Measurements from ENCODE around the gene ERN1.

The ERN1 gene

DNA sequence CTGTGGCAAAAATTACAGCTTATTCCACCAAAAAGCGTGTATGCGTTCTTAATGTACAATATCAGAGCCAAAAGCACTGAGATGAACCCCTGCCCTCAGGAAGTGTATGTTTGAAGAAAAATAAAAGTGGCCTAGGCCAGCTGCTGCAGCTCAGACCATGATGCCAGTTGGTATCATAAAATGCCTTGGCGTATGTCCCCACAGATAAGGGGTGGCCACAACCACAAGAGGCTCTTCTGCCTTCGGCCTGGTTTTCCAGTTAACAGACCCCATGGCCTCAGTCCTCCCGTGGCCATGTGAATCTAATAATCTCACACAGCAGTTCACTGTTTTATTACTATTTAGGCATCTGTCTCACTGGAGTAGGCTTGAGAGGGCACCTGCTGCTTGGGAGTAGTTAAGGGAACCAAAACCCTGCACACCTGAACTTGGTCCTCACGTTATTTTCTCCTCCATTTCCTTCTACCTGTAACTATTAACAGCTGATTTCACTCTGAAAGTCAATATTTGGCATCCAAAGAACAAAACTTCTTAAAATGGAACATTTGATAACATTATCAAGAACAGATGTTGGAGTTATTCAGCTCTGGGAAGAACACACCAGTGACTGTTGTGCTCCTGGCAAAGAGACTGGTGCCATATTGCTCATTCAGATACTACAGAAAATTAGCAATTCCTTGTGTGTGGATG, 34.8 kb upstream of the ERN1 start:
- TF ChIP-seq, protein P1, sequence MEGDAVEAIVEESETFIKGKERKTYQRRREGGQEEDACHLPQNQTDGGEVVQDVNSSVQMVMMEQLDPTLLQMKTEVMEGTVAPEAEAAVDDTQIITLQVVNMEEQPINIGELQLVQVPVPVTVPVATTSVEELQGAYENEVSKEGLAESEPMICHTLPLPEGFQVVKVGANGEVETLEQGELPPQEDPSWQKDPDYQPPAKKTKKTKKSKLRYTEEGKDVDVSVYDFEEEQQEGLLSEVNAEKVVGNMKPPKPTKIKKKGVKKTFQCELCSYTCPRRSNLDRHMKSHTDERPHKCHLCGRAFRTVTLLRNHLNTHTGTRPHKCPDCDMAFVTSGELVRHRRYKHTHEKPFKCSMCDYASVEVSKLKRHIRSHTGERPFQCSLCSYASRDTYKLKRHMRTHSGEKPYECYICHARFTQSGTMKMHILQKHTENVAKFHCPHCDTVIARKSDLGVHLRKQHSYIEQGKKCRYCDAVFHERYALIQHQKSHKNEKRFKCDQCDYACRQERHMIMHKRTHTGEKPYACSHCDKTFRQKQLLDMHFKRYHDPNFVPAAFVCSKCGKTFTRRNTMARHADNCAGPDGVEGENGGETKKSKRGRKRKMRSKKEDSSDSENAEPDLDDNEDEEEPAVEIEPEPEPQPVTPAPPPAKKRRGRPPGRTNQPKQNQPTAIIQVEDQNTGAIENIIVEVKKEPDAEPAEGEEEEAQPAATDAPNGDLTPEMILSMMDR (IDR thresholded peaks at IDR 0.05; ENCODE audit: low read depth, low read length, missing control alignments), result no peak
- DNase-seq (ENCODE audit: low read depth), result no peak

DNA sequence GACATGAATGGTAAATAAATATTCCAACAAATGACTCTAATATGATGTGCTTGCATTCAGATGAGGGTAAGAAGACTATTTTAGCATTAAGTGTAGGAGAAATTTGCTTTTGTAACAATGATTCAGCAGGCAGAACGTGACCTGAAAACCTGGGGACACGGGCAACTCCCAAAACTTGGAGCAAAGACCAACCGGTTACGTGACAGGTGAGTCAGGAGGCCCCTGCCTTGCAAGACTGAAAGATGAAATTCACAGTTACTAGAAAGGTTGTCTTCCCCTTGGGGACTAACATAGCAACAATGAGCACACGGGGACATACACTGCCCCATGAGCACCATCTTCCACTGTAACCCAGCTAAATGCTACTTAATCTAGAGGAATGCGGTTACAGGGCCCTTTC, 33.5 kb upstream of the ERN1 start:
- no peak overlapping the region for H3K4me3 ChIP-seq (ENCODE audit: low read depth, low read length)
- DNase-seq (ENCODE audit: low read depth), result no peak
- TF ChIP-seq, protein P1 (IDR thresholded peaks at IDR 0.05; ENCODE audit: low read depth, low read length, missing control alignments), result no peak

More for the DNA sequence above, 34.8 kb upstream of the ERN1 start:
- no peak overlapping the region for H3K4me3 ChIP-seq (ENCODE audit: low read depth, low read length)

DNA sequence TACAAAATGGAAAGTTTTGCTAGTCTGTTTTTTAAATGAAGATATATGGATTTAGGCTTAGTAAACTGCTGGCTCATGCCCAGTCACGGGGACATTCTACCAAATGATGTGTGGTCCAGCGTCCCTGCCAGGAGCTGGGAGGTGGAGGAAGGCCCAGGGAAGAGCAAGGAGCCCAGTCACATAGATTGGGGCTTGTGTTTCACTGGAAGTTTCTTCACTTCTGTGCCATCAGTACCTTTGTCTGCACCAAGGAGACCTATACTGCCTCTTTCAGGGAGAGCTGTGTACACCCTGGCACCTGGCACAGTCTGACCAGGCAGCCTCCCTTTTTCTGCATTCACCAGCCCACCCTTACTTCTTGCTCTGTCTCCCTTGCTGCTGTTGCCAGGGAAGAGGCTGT, 32.6 kb upstream of the ERN1 start:
- DNase-seq (ENCODE audit: low read depth), result no peak
- TF ChIP-seq, protein P1 (IDR thresholded peaks at IDR 0.05; ENCODE audit: low read depth, low read length, missing control alignments), result no peak
- no peak overlapping the region for H3K4me3 ChIP-seq (ENCODE audit: low read depth, low read length)

DNA sequence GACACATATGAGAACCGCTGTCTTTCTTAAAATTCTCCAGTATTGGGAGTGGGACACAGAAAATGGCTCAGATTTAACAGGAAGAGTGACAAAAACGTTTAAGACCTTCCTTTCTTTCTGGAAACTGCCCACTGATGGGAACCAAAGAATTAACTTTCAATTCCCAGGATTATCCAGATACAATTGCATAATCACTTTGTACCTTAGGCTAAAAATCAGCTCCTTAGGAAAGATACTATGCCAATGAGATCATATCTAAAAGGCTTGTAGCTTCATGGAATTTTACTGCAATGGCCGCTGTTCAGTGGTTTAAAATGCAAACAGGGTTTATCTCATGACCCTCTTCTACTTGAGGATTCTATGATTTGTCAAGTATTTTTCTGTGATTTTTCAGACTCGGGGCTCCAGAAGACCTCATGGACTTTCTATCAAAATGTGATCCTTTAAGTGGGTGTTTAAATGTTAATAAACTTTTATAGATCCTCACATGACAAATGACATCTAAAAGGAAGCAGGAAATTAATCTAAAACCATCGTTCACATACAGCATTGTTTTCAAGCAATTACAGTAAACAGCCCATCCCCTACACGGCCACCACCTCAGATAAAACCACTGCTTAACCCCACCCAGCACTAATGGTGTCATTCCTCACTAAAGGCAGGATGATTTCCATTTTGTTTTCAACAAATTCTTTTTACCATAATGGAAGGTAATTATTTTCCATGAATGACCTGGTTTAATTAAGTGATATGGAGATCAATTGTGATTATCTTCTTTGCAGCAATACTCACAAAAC, 31.6 kb upstream of the ERN1 start:
- TF ChIP-seq, protein P1 (IDR thresholded peaks at IDR 0.05; ENCODE audit: low read depth, low read length, missing control alignments), result no peak
- no peak for DNase-seq (ENCODE audit: low read depth)

DNA sequence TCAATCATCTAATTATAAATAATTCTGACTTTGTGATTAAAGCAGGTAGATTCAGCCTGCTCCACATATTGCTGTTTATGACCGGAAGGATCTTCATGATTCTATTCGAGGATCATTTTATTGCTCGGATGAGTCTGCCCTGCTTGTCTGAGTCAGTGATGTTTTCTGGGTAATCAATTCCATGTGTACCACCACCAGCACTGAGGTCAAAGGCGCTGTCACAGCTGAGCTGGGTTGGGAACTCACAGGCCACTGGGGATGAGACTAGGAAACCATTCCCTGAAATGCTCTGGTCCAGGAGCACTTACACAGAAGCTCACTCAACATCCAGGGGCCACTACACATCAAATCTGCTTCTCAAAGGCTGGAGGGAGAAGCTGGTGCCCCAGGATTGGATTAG, 30.4 kb upstream of the ERN1 start:
- TF ChIP-seq, protein P1 (IDR thresholded peaks at IDR 0.05; ENCODE audit: low read depth, low read length, missing control alignments), result no peak
- DNase-seq (ENCODE audit: low read depth), result no peak
- H3K4me3 ChIP-seq (ENCODE audit: low read depth, low read length), result no peak overlapping the region

More for the DNA sequence above, 31.6 kb upstream of the ERN1 start:
- no peak overlapping the region for H3K4me3 ChIP-seq (ENCODE audit: low read depth, low read length)

DNA sequence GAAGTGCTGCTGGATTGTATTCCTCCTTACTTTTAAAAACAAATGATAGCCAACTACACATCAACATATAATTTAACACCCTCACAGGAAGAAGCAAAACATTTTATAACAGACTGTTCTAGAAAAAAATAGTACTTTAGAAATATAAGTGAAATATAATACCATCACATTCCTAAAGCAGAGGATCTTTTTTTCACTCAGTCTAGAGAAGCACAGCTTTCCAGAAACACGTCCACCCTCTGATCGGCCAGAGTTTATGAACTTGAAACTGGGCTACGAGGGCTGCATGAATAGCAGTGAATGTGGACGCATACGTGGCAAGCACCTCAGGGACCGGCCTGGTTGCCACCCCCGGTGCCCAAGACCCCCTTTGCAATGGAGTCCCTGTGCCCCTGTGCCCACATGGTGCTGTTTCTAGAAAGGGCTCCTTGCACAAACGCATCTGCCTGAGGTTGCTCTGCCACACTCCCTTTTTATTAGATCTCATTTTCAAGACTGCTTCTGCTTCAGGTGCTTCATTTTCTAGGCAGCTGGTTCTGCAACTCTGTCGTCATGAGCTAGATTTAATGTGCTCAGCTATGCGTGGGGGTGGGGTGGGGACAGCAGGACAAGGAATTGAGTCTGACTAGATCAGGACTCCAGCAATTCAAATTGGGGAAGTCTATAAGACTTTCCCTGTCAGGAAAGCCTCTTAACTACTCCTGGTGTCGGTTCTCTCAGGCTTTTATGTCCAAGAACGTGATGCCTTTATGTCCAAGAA, 29.1 kb upstream of the ERN1 start:
- H3K4me3 ChIP-seq (ENCODE audit: low read depth, low read length), result no peak overlapping the region
- TF ChIP-seq, protein P1 (IDR thresholded peaks at IDR 0.05; ENCODE audit: low read depth, low read length, missing control alignments), result no peak
- DNase-seq (ENCODE audit: low read depth), result no peak

Measured in GM12864 (cell line).